Heart right ventricle (tissue), 16 donors: Measurements from ENCODE around the gene AKR1C2. TPM values are rescaled to one million over a fixed set of nuclear protein-coding genes. Genes with fewer than 3 reads are reported as not detected.
"Not testable (repeated sequence)": the region's sequence is repeated elsewhere in the genome, so short reads cannot be mapped to it uniquely, and the experiment has no call there.

Experiments
- ATAC-seq, 8 donors: fragments of 200-7000 bp; cut with Tn5 transposase; one replicate each; pipeline ENCODE4 v1.9.1; 2020; ENCODE audit warnings: mild to moderate bottlenecking in 8 of 8, moderate library complexity in 8 of 8, moderate number of reproducible peaks in 1 of 8
- DNase-seq, 2 donors: peaks; one replicate each; pipeline ENCODE4 v3.0.0-alpha.2; 2020
- H3K27ac ChIP-seq, 10 donors: fragments of 200-600 bp; sonication (generic) in 2 of 10; one replicate each; pipeline versions ENCODE4 v1.5.0 to v1.8.0; 2020 to 2022; ENCODE audit warnings: mild to moderate bottlenecking in 3 of 10
- H3K27me3 ChIP-seq, 7 donors: fragments of 200-600 bp; one replicate each; pipeline ENCODE4 v1.8.0; 2021 to 2022; ENCODE audit warnings: mild to moderate bottlenecking in 2 of 7
- H3K36me3 ChIP-seq, 9 donors: fragments of 200-600 bp; sonication (generic) in 1 of 9; one replicate each; pipeline versions ENCODE4 v1.5.0 to v1.8.0; 2020 to 2022; ENCODE audit warnings: mild to moderate bottlenecking in 2 of 9
- H3K4me1 ChIP-seq, 9 donors: fragments of 200-600 bp; sonication (generic) in 1 of 9; one replicate each; pipeline versions ENCODE4 v1.5.0 to v1.8.0; 2020 to 2022; ENCODE audit warnings: mild to moderate bottlenecking in 4 of 9
- H3K4me3 ChIP-seq, 10 donors: fragments of 200-600 bp; sonication (generic) in 2 of 10; one replicate each; pipeline versions ENCODE4 v1.5.0 to v1.8.0; 2020 to 2022; ENCODE audit warnings: mild to moderate bottlenecking in 7 of 10, moderate library complexity in 2 of 10
- H3K9me3 ChIP-seq, 11 donors: fragments of 200-600 bp in 10 of 11; sonication (generic) in 2 of 11; one replicate each; pipeline versions ENCODE4 v1.5.0 to v1.8.0; 2013 to 2022; ENCODE audit warnings: mild to moderate bottlenecking in 2 of 11, control low read depth in 1 of 11, moderate library complexity in 1 of 11
- CTCF ChIP-seq, 9 donors: fragments of 200-600 bp; sonication (generic) in 2 of 9; IDR thresholded peaks; one replicate each; pipeline versions ENCODE4 v1.5.0 to v1.8.0; 2021 to 2022; ENCODE audit warnings: antibody characterized with exemption in 9 of 9, mild to moderate bottlenecking in 5 of 9, moderate library complexity in 1 of 9
- WGBS, 2 donors: extraction: QIAGEN DNeasy Blood & Tissue Kit; methylation state at CpG; one replicate each; pipeline ENCODE4 v1.1.7; 2013; ENCODE audit warnings: inconsistent platforms in 1 of 2; 5-methylcytosine and 5-hydroxymethylcytosine counted together
- intact Hi-C, 10 donors: fragments of 100-400 bp; cut with DNase I; formaldehyde crosslinking; loops; one replicate each; pipeline versions ENCODE4 v1.11.1 to v1.14.2; 2022
- polyA plus RNA-seq, 2 donors: library from polyadenylated mRNA; stranded (reverse); fragments of 200-250 nt; gene quantifications; one replicate each; pipeline ENCODE4 v1.2.3, GENCODE V29; 2013
- total RNA-seq, 10 donors: library from RNA; stranded (reverse); fragmentation: NEBNext Ultra II Directional in 3 of 10; extraction: Animal tissue kit (Norgen Biotek cat#: 25700) in 3 of 10; gene quantifications; one replicate each; pipeline versions ENCODE4 v1.2.1 to v1.2.4, GENCODE V29; 2021 to 2023
- donor health status: Arrhythmogenic right ventricular cardiomyopathy.
- donor health status: ischemic (EF 13 %, LVEDD 7.1; RV severe dilation, severe dysfunction).
- donor health status: healthy with polysubstance abuse.
- donor health status: DM: no; HTN: yes; CAD: no.
- donor health status: DM: no; HTN: no; CAD: no.
- donor health status: ischemic (EF 25% LVEDD 6.9; RV normal size, moderate dysfunction).
- donor health status: ischemic (EF 25% LVEDD 5.7; RV mildly dilated, moderate dysfunction).
- donor health status: healthy.
- donor health status: DM: yes; HTN: yes; CAD: no.
- donor health status: Ischemic cardiomyopathy.
- donor health status: ischemic (EF 35%, LVEDD 5.7; RV mildly dilated, moderate dysfunction).
- donor health status: nonischemic (EF 11% LVEDD 7.7; RV severe dilation, severe dysfunction).
- donor health status: DM: yes; HTN: yes; CAD: no.
- donor health status: PGD.
- donor health status: ischemic (EF 29% LVEDD 5.4; RV normal size, mild dysfunction).
- donor health status: nonischemic (EF 23%, LVEDD 6.1; RV moderate dilation, normal function).

The AKR1C2 gene
- total and polyA plus RNA-seq, 12 donors: 4.5 to 44.4 (median 20.5) TPM

DNA sequence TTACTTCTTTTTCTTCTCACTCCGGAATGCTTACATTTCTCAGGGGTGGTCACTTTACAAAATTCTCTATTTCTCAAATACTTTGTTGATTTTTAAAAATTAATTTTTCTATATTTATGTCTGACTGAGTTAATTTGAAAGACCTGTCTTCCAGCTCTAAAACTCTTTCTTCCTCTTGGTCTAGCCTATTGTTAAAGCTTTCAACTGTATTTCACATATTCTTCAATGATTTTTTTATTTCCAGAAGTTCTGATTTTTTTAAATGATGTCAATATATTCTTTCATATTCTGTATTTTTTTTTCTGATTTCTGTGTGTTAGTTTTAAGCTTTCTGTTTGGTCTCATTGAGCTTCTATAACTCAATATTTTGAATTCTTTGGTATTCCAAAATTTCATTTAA lies 27.3 kb upstream of the AKR1C2 start:
- H3K4me3 ChIP-seq: no peak overlapping the region
- H3K4me1 ChIP-seq: peaks cover 0 to under 1% (median 0%) of the 10 kb centered on the region in 9 donors
- no peak for DNase-seq
- ATAC-seq: no peak
- no peak for TF ChIP-seq CTCF (IDR thresholded peaks at IDR 0.05)
- intact Hi-C loops: no loop called here
- H3K36me3 ChIP-seq: no peaks in the 10 kb centered on the region
- H3K27ac ChIP-seq: no peak overlapping the region
- peaks cover 0 to 69% (median 25%) of the 10 kb centered on the region in 11 donors for H3K9me3 ChIP-seq
- no peaks in the 10 kb centered on the region for H3K27me3 ChIP-seq
- WGBS, 2 donors: 89 to 94% methylated on average over 1 of the region's 1 CpG

- ATAC-seq: peak in 4 of 8 donors; percentile 49 to 86 (median 70)
- H3K27me3 ChIP-seq, DNase-seq, H3K27ac ChIP-seq, H3K4me1 ChIP-seq, H3K36me3 ChIP-seq, H3K4me3 ChIP-seq: not testable (repeated sequence)
- H3K9me3 ChIP-seq: peaks cover 0 to 19% (median 5%) of the 10 kb centered on the region in 11 donors
- intact Hi-C loops: loop anchor here in 2 of 10 donors (10.0 kb wide), 2 partner anchors 49 to 259 kb away; no protein-coding TSS in a partner anchor
Observed at GRCh38 chr10:5025461-5025881, 21.8 kb upstream of the AKR1C2 start.

DNA sequence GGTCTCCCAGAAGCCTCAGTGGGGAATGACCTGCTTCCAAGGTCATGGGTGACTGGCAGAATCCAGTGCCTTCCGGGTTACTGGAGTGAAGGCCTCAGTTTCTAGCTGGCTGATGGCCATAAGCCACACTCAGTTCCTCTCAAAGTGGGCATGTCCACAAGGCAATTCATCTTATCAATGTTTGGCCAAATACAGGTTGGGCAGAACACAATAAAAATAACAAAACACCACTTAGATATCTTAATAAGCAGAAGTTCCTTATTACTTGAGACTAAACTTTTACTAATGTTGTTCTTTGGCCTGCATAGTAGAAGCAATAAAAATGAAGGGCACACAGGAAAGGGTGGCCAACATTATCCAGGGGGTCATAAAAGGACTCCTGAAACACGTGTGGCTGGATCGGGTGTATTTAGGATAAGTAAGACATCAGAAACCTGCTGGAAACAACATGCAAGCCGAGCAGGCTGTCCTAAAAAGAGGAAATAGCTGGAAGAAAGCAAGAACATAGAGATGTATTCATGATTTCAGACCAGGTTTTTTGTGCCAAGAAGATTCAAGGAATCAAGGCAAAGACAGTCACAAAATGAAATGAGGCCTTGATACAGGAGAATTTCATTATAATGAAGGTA lies 19.6 kb upstream of the AKR1C2 start:
- no peak overlapping the region for H3K4me3 ChIP-seq

GRCh38 chr10:5021624-5022290 lies 18.1 kb upstream of the AKR1C2 start:
- ATAC-seq: peak in 1 of 8 donors; percentile 49
- not testable (repeated sequence) for H3K27ac ChIP-seq, H3K9me3 ChIP-seq, DNase-seq, H3K27me3 ChIP-seq, H3K4me3 ChIP-seq, H3K36me3 ChIP-seq
- WGBS, 2 donors: 75 to 87% methylated on average over 8 to 9 of the region's 10 CpGs
- peaks cover 0 to 35% (median 22%) of the 10 kb centered on the region in 9 donors for H3K4me1 ChIP-seq
- intact Hi-C loops: loop anchor here in 2 of 10 donors (10.0 kb wide), 2 partner anchors 53 to 263 kb away; no protein-coding TSS in a partner anchor

More for the DNA sequence above, 19.6 kb upstream of the AKR1C2 start:
- H3K27me3 ChIP-seq: no peaks in the 10 kb centered on the region
- H3K9me3 ChIP-seq: peaks cover 0 to 6% (median 0%) of the 10 kb centered on the region in 11 donors
- H3K36me3 ChIP-seq: no peaks in the 10 kb centered on the region
- DNase-seq (no peak), ATAC-seq (no peak)
- intact Hi-C loops: loop anchor here in 2 of 10 donors (10.0 kb wide), 2 partner anchors 52 to 262 kb away; no protein-coding TSS in a partner anchor
- no peak for TF ChIP-seq CTCF (IDR thresholded peaks at IDR 0.05)
- WGBS, 2 donors: 65 to 74% methylated on average over 4 of the region's 4 CpGs
- H3K27ac ChIP-seq: no peak overlapping the region
- peaks cover 0 to 28% (median 22%) of the 10 kb centered on the region in 9 donors for H3K4me1 ChIP-seq

- not testable (repeated sequence) for DNase-seq, H3K27me3 ChIP-seq, H3K36me3 ChIP-seq, H3K9me3 ChIP-seq, H3K4me3 ChIP-seq
- Histone ChIP-seq H3K4me1 (peaks cover 0 to 34% (median 22%) of the 10 kb centered on the region in 9 donors), H3K27ac (peak overlapping the region in 8 of 10 donors; percentile 17 to 74 (median 63))
- ATAC-seq: peak in 6 of 8 donors; percentile 41 to 71 (median 64)
- intact Hi-C loops: loop anchor here in 8 of 10 donors (5.0 to 10.0 kb wide), 5 partner anchors 55 to 265 kb away; partner anchors contain the start of gene AKR1C3 (in 5 of the 8)
- WGBS, 2 donors: 63 to 70% methylated on average over 6 of the region's 6 CpGs
Observed at GRCh38 chr10:5019770-5020612, 16.3 kb upstream of the AKR1C2 start.
